ENCODE results near the gene FLVCR2.

DNA sequence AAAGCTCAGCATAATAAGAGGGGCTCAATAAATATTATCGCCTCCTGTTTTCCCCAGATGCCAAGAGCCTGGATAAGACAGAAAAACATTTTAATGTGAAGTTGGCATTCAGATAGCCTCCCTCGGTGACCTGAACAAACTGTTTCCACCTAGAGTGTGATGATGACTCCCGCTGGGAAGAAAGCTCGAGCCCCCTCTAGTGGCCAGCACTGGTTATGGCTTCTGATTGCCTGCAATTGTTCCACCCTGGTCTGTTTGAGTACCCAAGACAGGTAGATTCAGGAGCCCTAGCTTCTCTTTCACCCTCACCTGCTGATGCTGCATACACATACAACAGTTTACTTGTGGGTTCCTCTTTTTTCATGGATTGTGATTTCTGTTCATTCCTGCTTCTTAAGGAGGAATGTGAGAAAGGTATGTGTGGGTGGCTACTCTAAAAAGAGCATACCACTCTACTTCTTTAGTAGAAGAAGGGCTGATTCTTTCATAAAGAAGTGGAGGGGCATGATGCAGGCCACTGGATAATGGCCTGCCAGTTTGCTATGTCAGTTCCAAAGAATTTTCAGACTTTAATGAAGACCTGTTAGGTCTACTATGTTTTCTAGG lies 75.8 kb downstream of the FLVCR2 start:
- TF ChIP-seq POLR2AphosphoS5 (IDR thresholded peaks at IDR 0.05; ENCODE audit: borderline replicate concordance, low read depth, low read length) (no peak), EZH2 (IDR thresholded peaks at IDR 0.05) (no peak), FOXP2 (optimal IDR thresholded peaks at IDR 0.05; ENCODE audit: control extremely low read depth, extremely low read length, insufficient read depth) (no peak)

All from SK-N-MC (cell line).